ENCODE data around the gene CNTNAP5.

GRCh38 chr2:124315221-124315880 lies 290.3 kb downstream of the CNTNAP5 start:
- TF ChIP-seq BACH1 (IDR thresholded peaks at IDR 0.05; ENCODE audit: low read length) (no peak), RFX5 (IDR thresholded peaks at IDR 0.05; ENCODE audit: borderline replicate concordance, low read depth, low read length) (no peak), GABPA (IDR thresholded peaks at IDR 0.05; ENCODE audit: borderline replicate concordance, insufficient read depth, low read length) (no peak), EGR1 (IDR thresholded peaks at IDR 0.05; ENCODE audit: borderline replicate concordance, low read depth, low read length) (no peak), CTCF (IDR thresholded peaks at IDR 0.05; ENCODE audit: control extremely low read depth in 1 of 3, insufficient read depth in 1 of 3, low read depth in 1 of 3, low read length in 3 of 3) (no peak), JUN (IDR thresholded peaks at IDR 0.05; ENCODE audit: low read depth, low read length) (no peak), POLR2A (IDR thresholded peaks at IDR 0.05; ENCODE audit: control extremely low read depth in 1 of 2, low read depth in 2 of 2, low read length in 2 of 2) (no peak)

Measured in H1 (cell line).